ENCODE results near the gene HSD17B7. TPM values are rescaled to one million over a fixed set of nuclear protein-coding genes. Genes with fewer than 3 reads are reported as not detected.

HSD17B7 gene
- total and polyA plus RNA-seq, 2 of the 8 experiments (the other 6 are each of a cell fraction or from before 2014, with no cell fraction given), result 31.0 to 37.8 TPM

- Histone ChIP-seq H3K79me2 (ENCODE audit: control insufficient read depth in 1 of 2, insufficient read depth in 2 of 2, low read length in 2 of 2) (no peaks in the 10 kb centered on the region), H3K56ac (replicated peaks; ENCODE audit: insufficient read length, low read depth, low read length) (no peak overlapping the region), H2BK15ac (ENCODE audit: low read length) (no peak overlapping the region), H3K18ac (ENCODE audit: extremely low read depth, low read length) (no peak overlapping the region), H3K4me3 (ENCODE audit: extremely low read depth in 1 of 4, insufficient read depth in 2 of 4, low read depth in 3 of 4, low read length in 4 of 4) (no peak overlapping the region), H3K27me3 (replicated peaks in 1 of 4; ENCODE audit: control insufficient read depth in 3 of 4, extremely low read depth in 1 of 4, insufficient read depth in 3 of 4, low read length in 3 of 4) (no peaks in the 10 kb centered on the region), H2AFZ (ENCODE audit: low read length) (no peak overlapping the region), H4K8ac (ENCODE audit: extremely low read depth, insufficient read depth, low read length) (no peak overlapping the region), H4K20me1 (replicated peaks in 1 of 2; ENCODE audit: control insufficient read depth in 1 of 2, insufficient read depth in 2 of 2, low read length in 2 of 2) (no peaks in the 10 kb centered on the region), H4K5ac (ENCODE audit: insufficient read length, low read depth, low read length) (no peak overlapping the region), H2BK12ac (ENCODE audit: low read depth, low read length) (no peak overlapping the region), H3K4me1 (replicated peaks in 1 of 4; ENCODE audit: control insufficient read depth in 3 of 4, insufficient read depth in 4 of 4, low read length in 3 of 4) (no peaks in the 10 kb centered on the region), H2AK5ac (ENCODE audit: low read depth, low read length) (no peak overlapping the region), H3K4ac (replicated peaks; ENCODE audit: insufficient read length, low read depth, low read length) (no peak overlapping the region), H3K23me2 (ENCODE audit: low read depth, low read length) (no peaks in the 10 kb centered on the region), H2BK5ac (ENCODE audit: low read depth, low read length) (no peak overlapping the region), H3K79me1 (ENCODE audit: low read depth, low read length) (no peaks in the 10 kb centered on the region), H4K91ac (replicated peaks; ENCODE audit: insufficient read length, low read length) (no peak overlapping the region), H3K4me2 (ENCODE audit: insufficient read depth in 1 of 2, low read depth in 2 of 2, low read length in 2 of 2) (no peak overlapping the region), H2BK20ac (ENCODE audit: low read length) (no peak overlapping the region), H3K9ac (replicated peaks in 1 of 4; ENCODE audit: extremely low read depth in 1 of 4, low read depth in 3 of 4, low read length in 3 of 4) (no peak overlapping the region), H3K9me3 (ENCODE audit: insufficient read depth in 2 of 2, low read depth in 1 of 2, low read length in 1 of 2) (no peaks in the 10 kb centered on the region), H3K36me3 (ENCODE audit: control insufficient read depth in 2 of 4, insufficient read depth in 4 of 4, low read length in 3 of 4) (no peaks in the 10 kb centered on the region), H3K14ac (ENCODE audit: insufficient read length) (no peak overlapping the region), H3K27ac (ENCODE audit: low read depth, low read length) (no peak overlapping the region), H2BK120ac (replicated peaks; ENCODE audit: low read depth, low read length) (no peak overlapping the region), H3K23ac (ENCODE audit: insufficient read length) (no peak overlapping the region)
- ChIA-PET POLR2A (ENCODE audit: partially characterized antibody) (no interaction called here), CTCF (ENCODE audit: partially characterized antibody) (interaction anchor here (1.2 to 3.8 kb wide), 4 partner anchors 8 to 213 kb away, joined by 4 to 26 read pairs (median 5); partner anchors contain the start of gene RGS4)
- TF ChIP-seq SUZ12 (IDR thresholded peaks at IDR 0.05; ENCODE audit: low read length) (no peak), POLR2A (IDR thresholded peaks at IDR 0.05; ENCODE audit: control extremely low read depth in 1 of 2, low read depth in 2 of 2, low read length in 2 of 2) (no peak), SP4 (IDR thresholded peaks at IDR 0.05; ENCODE audit: low read length) (no peak)
- DNase-seq (ENCODE audit: low read depth in 1 of 2, low spot score in 2 of 2) (no peak), FAIRE-seq (no peak)
- WGBS, 2 experiments (ENCODE audit: extremely low coverage in 1 of 2, insufficient coverage in 1 of 2, insufficient read length in 1 of 2, insufficient replicate concordance in 2 of 2, low coverage in 1 of 2, low lambda C conversion rate in 2 of 2, missing lambda C conversion rate in 1 of 2), result 88% methylated on average over 2 of the region's 2 CpGs; no CpG with 5 or more reads in 1 of the 2 experiments
These were observed 65.8 kb downstream of the HSD17B7 start for GRCh38 chr1:162856260-162856659.
